Posterior cingulate gyrus (tissue), 11 donors: ENCODE measurements around the gene CLSTN1.

Experiments
- DNase-seq, 10 donors: peaks; one replicate each; pipeline versions ENCODE4 v3.0.0 to v3.0.0-alpha.2; 2020 to 2021; ENCODE audit warnings: mixed read lengths in 3 of 10
- intact Hi-C: fragments of 100-400 bp; cut with DNase I; formaldehyde crosslinking; loops from one replicate; pipeline ENCODE4 v1.15.1; 2023

Gene CLSTN1

DNA sequence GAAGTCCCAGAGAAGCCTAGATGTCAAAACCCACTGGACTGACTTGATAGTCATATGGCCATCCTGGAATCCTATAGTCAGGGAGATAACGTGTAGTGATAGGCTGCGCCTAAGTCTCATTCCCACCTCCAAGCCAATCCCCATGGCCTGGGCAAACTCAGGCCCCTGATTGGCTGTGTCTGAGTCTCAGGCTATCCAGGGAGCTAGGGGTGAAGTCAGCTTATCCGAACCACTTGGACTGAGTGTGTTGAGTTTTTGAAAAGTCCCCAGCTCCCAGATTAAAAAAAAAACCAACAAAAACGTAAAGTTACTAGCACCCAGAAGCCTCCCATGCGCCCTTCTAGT is 120.6 kb downstream of the CLSTN1 start:
- intact Hi-C loops = no loop called here
- DNase-seq = no peak

DNA sequence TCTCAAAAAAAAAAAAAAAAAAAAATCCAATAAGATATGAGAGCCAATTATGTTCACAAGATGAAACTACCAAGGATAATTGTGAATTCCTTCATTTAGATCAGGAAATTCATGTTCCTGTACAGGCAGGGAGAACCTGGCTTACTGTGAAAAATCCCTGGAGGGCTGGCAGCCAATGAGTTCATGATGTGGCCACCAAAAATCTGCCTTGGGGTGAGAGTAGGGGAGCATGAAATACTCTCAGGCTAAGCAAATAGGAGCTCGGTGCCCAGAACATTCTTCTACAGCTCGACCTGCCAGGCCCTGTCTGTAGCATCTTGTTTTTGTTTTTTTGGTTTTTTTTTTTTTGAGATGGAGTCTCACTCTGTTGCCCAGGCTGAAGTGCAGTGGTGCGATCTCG is 122.1 kb downstream of the CLSTN1 start:
- DNase-seq = no peak
- intact Hi-C loops = no loop called here

DNA sequence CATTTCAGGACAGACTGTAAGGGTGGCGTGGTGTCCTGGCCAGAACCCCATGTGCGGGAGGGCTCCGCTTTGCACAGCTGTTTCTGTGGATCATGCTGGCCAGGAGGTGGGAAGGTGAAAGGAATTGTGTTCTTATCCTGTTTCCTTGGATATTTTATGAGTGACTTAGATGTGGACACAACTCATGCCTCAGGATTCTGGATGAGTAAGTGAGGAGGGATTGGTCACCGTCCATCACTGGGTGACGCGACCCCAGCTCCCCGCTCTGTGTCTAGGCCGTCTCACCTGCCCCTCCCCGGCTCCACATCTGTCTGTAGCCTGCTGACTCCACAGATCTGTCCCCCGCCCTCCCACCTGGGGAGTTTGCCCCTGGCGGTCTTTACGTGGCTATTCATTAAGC is 123.4 kb downstream of the CLSTN1 start:
- DNase-seq = no peak
- intact Hi-C loops = no loop called here

DNA sequence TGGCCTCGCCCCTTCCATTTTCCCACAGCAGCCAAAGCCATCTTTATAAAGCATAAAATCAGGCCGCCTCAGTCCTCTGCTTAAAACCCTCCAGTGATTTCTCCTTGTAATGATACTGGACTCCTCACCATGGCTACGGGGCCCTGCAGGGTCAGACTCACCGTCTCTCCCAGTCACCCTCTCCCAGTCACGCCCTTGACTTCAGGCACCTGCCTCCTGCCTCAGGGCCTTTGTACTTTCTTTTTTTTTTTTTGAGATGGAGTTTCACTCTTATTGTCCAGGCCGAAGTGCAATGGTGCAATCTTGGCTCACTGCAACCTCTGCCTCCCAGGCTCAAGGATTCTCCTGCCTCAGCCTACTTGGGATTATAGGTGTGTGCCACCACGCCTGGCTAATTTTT is 124.4 kb downstream of the CLSTN1 start:
- DNase-seq = no peak

DNA sequence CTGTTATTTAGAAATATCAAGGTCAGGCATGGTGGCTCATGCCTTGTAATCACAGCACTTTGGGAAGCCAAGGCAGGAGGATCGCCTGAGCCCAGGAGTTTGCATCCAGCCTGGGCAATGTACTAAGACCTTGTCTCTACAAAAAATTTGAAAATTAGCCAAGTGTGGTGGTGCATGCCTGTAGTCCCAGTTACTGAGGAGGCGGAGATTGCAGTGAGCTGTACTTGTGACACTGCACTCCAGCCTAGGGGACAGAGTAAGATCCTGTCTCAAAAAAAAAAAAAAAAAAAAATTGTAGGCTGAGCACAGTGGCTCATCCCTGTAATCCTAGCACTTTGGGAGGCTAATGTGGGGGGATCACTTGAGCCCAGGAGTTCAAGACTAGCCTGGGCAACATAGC is 127.0 kb downstream of the CLSTN1 start:
- intact Hi-C loops = no loop called here
- DNase-seq = no peak

More for the DNA sequence above, 124.4 kb downstream of the CLSTN1 start:
- intact Hi-C loops = no loop called here

DNA sequence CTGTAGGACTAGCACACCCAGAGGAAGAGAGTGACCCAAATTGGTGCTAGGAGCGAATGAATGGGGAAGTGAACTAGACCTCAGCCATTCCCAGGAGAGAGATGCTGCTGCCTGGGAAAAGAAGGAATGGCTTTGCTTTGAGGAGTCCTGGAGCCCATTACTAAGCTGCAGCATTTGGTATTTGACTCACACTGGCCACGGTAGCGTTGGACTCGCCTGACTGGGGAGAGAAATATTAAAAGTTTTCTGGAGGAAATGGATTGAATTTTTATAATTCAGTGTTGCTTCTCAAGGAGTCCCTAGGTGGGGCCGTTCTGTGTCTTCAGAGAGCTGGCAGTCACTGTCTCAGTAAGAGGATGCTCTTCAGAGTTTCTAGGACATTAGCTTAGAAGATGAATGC is 132.1 kb downstream of the CLSTN1 start:
- no peak for DNase-seq
- intact Hi-C loops = no loop called here

DNA sequence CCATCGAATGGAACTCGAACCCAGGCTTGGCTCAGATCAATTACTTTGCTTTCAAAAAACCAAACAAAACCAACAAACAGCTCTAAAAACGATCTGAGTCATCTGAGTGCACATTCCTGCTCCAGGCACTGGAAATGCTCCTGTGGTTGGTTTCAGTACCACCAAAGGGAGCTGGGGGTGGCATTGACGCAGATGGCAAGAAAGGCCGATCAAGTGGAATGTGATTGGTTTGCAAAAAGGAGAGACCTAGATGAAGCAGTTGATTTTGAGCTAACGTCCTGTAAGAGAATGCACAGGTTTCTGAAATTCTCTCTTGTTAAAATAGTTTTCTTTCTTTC is 132.7 kb downstream of the CLSTN1 start:
- intact Hi-C loops = no loop called here

DNA sequence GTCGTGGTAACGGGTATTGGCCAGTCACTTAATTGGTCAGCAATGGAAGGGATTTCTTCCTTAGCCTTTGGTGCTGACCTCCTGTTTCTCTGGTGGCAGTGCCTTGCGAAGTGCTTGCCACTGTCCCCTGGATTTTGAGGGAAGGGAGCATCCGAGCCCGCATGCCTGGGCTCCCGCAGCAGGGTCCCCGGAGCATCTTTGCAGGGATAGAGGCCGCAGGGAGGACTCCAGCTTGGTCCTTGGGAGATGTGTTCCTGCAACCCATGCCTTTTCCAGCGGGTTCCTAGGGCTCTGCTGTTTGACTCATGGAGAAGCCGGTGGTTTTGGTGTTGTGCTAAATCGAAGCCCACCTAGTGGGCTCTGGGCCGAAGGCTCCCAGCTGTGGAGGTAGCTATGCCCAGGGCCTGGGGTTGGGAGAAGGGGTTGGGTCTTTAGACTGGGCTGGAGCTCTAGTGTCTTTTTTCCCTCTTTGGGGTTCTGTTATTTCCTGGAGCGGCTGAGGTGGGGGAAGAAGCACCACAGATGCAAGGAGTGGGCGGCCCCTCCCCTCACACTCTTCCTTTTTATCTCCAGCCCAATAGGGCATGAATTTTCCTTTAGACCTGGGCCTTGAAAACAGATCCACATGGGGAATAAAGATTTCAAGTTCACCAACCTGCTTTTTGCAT is 133.2 kb downstream of the CLSTN1 start:
- intact Hi-C loops = no loop called here
- no peak for DNase-seq

More for the DNA sequence above, 132.7 kb downstream of the CLSTN1 start:
- no peak for DNase-seq

DNA sequence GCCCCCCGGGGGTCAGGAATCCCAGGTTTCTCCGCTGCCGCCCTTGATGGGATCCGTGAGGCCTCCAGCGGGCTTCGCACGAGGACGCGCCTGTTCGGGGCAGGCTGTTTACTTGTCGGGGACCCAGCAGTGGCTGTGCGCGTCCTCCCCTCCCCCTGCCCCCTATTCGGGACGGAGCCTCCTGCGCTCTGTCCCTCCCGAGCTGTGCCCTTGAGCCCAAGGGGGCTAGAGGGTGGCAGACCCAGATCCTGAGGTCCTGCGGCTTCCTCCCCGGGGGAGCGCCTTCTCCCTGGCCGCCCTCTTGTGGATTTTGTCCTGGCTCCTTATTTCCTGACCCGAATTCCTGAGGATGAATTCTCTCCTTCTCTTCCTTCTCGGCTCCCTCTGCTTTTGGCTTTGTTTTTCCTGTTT is 133.8 kb downstream of the CLSTN1 start:
- peak in 2 of 10 donors; percentile 13 to 85 for DNase-seq
- intact Hi-C loops = no loop called here

DNA sequence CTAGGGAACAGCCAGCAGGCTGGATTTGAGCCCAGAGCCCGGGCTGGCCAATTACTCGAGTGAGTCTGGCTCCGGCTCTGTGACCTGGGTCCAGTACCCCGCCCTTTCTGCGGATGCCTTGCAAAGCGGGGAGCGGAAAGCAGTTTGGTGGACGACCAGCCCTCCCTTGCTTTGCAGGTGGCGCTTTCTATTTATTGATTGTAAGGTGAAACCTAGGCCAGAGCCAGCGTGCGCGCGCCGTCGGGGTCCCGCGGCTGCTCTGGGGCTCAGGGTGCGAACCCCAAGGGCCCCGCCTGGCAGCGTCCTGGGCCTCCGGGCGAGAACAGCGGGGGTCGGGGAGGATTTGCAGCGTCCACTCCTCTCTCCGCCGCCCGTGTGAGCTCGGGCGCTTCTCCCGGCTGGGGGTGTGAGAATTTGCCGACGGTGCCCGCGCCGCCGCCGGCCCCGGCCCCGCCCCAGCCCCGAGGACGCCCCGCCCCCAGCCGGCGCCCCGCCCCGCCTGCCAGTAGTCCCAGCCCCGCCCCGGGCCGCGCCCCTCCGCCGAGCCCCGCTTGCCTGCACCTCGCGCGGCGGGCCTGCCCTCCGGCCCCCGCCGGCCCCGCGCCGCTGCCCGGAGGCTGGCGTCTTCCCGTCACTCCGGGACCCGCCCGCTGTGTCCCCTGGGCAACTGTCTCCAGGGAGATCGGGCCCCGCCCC is 134.6 kb downstream of the CLSTN1 start:
- peak; percentile 37 to 95 (median 60) for DNase-seq
- intact Hi-C loops = no loop called here

DNA sequence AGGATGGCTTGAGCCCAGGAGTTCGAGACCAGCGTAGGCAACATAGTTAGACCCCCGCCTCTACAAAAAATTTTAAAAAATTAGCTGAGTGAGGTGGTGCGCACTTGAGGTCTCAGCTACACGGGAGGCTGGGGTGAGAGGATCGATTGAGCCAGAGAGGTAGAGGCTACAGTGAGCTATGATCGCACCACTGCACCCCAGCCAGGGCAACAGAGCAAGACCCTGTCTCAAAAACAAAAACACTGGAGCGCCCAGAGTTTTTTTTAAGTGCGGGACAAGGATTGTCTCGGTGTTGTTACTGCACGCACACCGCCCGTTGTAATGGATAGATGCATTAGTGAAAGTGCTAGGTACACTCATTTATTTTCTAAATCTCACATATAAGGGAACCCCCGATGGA is 135.2 kb downstream of the CLSTN1 start:
- no peak for DNase-seq

DNA sequence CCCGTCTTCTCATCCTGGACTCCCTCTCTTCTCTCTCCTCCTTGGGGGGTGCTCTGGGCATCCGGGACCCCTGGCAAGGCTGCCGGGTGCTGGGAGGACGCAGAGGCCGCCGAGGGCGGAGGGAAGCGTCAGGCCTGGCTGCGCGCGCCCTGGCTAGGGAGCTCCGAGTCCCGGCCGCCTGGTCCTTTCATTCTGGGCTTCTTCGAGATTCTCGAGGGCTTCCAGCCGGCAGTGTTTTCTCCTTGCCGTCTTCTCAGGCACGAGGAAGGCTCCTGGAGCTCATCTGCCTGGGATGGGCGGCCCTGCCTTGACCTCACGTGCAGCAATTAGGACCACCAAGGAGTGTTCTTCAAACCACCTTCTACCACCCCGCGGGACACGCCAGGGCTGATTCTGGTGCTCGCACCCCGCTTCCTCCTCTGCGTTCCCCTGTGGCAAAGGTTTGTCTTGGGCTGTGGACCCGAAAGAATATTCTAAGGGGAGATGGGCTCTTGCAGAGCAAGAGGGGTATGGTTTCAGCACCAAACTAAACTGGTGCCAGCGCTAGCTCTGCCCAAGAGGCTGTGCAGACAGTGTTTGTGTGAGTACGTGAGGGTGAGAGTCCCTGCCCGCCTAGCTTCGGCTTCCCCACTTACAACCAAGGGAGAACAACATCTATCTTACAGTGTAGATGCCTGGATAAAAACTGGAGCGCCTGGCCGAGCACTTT is 135.7 kb downstream of the CLSTN1 start:
- intact Hi-C loops = no loop called here
- DNase-seq = peak in 2 of 10 donors; percentile 71 to 77

More for the DNA sequence above, 135.2 kb downstream of the CLSTN1 start:
- intact Hi-C loops = no loop called here

DNA sequence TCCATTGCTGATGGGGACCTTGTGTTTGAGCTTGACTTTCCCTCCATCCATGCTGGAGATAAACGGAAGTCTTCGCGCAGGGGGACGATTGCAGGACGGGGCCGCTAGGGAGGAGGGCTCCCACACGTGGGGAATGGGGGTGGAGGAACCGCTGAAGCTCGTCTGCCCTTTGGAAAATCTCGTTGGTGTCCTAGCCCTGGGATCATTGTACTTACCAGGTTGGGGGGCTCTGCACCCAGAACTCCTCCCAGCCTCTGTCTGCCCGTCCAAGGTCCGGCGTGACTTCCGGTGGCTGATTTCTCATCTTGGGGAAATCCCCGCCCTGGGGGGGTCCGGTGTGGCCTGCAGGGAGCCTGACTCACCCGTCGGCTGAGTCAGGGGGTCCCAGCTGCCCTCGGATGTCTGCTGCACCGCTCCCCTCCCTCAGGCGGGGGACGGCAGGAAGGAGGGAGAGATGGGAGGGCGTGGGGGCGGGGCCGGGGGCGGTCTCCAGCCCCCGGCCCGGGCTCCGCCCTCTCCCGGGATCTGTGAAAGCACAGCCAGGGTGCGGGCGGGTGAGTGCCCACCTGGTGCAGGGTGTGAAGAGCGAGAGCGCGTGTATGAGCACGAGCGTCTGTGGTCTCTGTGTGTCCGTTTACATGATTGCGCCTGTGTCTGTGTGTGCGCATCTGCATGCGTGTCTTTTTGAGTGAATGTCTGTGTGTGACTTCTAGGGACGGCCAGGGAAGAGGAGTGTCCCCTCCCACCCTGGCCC is 136.5 kb downstream of the CLSTN1 start:
- intact Hi-C loops = no loop called here
- DNase-seq = peak in 1 of 10 donors; percentile 74

DNA sequence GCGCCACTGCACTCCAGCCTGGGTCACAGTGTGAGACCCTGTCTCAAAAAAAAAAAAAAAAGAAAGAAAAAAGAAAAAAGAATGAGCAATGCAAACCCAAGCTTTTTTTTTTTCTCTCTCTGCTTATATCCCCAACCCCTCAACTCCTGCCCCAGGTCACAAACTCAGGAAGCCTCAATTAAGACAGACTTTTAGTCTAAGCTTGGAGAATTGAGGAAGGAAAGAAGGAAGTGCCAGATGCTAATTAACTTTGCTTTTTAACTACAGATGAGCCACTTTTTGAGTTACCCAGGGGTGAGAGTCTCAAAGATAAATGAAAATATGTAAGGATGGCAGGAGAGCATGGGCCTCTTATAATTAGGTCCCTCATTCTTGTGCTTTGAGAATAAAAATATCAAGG is 139.0 kb downstream of the CLSTN1 start:
- DNase-seq = no peak
- intact Hi-C loops = no loop called here

DNA sequence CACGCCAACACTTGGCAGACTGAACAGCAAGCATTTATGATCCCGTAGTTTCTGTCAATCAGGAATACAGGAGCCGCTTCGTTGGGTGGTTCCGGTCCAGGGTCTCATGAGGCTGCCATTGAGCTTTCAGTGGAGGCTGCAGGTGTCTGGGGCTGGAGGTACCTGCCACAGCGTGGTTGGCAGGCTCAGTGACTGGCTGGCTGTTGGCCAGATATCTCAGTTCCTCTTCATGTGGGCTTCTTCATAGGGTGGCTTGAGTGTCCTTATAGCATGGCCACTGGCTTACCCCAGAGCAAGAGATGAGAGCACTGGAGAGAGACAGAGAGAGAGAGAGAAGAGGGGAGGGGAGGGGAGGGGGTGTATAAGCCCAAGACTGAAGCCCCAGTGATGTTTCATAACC is 142.9 kb downstream of the CLSTN1 start:
- intact Hi-C loops = no loop called here
- DNase-seq = peak in 1 of 10 donors; percentile 55

DNA sequence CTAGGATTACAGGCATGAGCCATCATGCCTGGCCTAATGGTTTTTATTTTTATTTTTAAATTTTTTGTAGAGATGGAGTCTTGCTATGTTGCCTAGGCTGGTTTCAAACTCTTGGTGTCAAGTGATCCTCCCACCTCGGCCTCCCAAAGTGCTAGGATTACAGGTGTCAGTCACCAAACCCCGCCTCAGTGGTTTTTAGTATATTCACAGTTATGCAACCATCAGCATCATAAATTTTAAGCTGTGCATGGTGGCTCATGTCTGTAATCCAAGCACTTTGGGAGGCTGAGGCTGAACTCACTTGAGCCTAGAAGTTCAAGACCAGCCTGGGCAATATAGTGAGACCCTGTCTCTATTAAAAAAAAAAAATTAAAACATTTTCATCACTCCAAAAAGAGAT is 143.7 kb downstream of the CLSTN1 start:
- intact Hi-C loops = no loop called here

More for the DNA sequence above, 143.7 kb downstream of the CLSTN1 start:
- DNase-seq = no peak
